ENCODE measurements around the gene GPC3. TPM values are rescaled to one million over a fixed set of nuclear protein-coding genes. Genes with fewer than 3 reads are reported as not detected.

Gene GPC3
- total and polyA plus RNA-seq, 2 donors (not counting 3 experiments of a cell fraction or from before 2014, with no cell fraction given), result not detected

- POLR2A ChIA-PET, result no interaction called here
- no peaks in the 10 kb centered on the region for H3K36me3 ChIP-seq (ENCODE audit: control insufficient read depth in 2 of 2, extremely low read depth in 1 of 2, insufficient read depth in 2 of 2, low read length in 2 of 2)
- no peak for FAIRE-seq
Measured at GRCh38 chrX:133511041-133511440, 474.4 kb downstream of the GPC3 start.

DNA sequence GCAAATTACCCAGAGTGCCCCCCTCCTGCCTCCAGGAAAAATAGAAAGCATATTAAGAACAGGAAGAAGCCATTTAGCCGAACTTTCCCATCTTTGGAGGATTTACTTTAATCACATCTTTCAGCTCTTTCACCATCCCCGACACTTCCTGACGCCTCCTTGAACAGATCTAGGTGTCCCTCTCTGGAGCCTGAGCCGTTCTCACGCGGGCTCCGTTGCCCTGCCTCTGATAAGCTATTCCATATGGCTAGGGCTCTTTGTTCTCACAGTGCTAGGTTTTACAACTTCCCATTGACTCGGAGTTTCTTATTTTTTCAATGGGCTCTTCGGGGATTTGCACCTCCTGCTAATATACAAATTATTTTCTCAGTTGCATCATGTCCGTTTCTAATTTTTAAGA is 488.0 kb downstream of the GPC3 start:
- Histone ChIP-seq H3K9me3 (replicated peaks; ENCODE audit: control insufficient read depth, insufficient read depth, low read length) (no peaks in the 10 kb centered on the region), H3K9ac (replicated peaks; ENCODE audit: extremely low read depth, insufficient read depth, low read length) (no peak overlapping the region), H3K79me2 (ENCODE audit: control insufficient read depth, insufficient read depth, low read length) (no peaks in the 10 kb centered on the region), H4K20me1 (replicated peaks; ENCODE audit: control insufficient read depth, extremely low read depth, insufficient read depth, low read length) (no peaks in the 10 kb centered on the region), H3K4me3 (replicated peaks in 1 of 3; ENCODE audit: insufficient read depth in 1 of 3, low read depth in 1 of 3, low read length in 3 of 3) (no peak overlapping the region), H3K36me3 (ENCODE audit: control insufficient read depth in 2 of 2, extremely low read depth in 1 of 2, insufficient read depth in 2 of 2, low read length in 2 of 2) (no peaks in the 10 kb centered on the region), H3K9me1 (replicated peaks; ENCODE audit: control insufficient read depth, extremely low read depth, insufficient read depth, low read length) (no peaks in the 10 kb centered on the region), H3K27me3 (ENCODE audit: control insufficient read depth in 2 of 2, insufficient read depth in 2 of 2, low read length in 2 of 2) (no peaks in the 10 kb centered on the region), H3K27ac (ENCODE audit: insufficient read depth, low read depth, low read length) (no peak overlapping the region), H2AFZ (ENCODE audit: low read depth, low read length) (no peak overlapping the region), H3K4me1 (ENCODE audit: control insufficient read depth, extremely low read depth, insufficient read depth, low read length) (no peaks in the 10 kb centered on the region), H3K4me2 (ENCODE audit: insufficient read depth, low read length) (no peak overlapping the region)
- ChIA-PET POLR2A (no interaction called here), CTCF (no interaction called here)
- dilution Hi-C loops (cut with MboI; ENCODE audit: extremely low pct_ligation_motif_present, low sequenced_read_pairs) (no loop called here), intact Hi-C loops (cut with micrococcal nuclease) (no loop called here)
- FAIRE-seq (no peak), DNase-seq (ENCODE audit: low read depth, low spot score) (no peak)
- TF ChIP-seq EZH2 (IDR thresholded peaks at IDR 0.05; ENCODE audit: borderline replicate concordance, low read depth, low read length, severe bottlenecking) (no peak), POLR2A (IDR thresholded peaks at IDR 0.05; ENCODE audit: low read depth, low read length) (no peak), JUN (IDR thresholded peaks at IDR 0.05; ENCODE audit: borderline replicate concordance, insufficient read depth, insufficient read length, low read depth) (no peak), CTCF (IDR thresholded peaks at IDR 0.05; ENCODE audit: extremely low read depth in 1 of 2, insufficient read depth in 1 of 2, low read depth in 1 of 2, low read length in 2 of 2) (no peak), POLR2AphosphoS5 (IDR thresholded peaks at IDR 0.05; ENCODE audit: insufficient read depth, low read depth, low read length) (no peak), GATA2 (IDR thresholded peaks at IDR 0.05; ENCODE audit: insufficient read depth, insufficient read length, low read depth, low read length) (no peak), MYC (IDR thresholded peaks at IDR 0.05; ENCODE audit: low read depth, low read length) (no peak), FOS (IDR thresholded peaks at IDR 0.05; ENCODE audit: borderline replicate concordance, insufficient read depth, low read length) (no peak)
- TF ChIP-seq, protein P1, sequence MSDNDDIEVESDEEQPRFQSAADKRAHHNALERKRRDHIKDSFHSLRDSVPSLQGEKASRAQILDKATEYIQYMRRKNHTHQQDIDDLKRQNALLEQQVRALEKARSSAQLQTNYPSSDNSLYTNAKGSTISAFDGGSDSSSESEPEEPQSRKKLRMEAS (IDR thresholded peaks at IDR 0.05; ENCODE audit: insufficient read depth, insufficient read length), result no peak
- no TSS peak for BruUV-seq (replicated peaks)

More at GRCh38 chrX:133511041-133511440, 474.4 kb downstream of the GPC3 start:
- no peak overlapping the region for H3K4me2 ChIP-seq (ENCODE audit: insufficient read depth, low read length)
- no peaks in the 10 kb centered on the region for H3K27me3 ChIP-seq (ENCODE audit: control insufficient read depth in 2 of 2, insufficient read depth in 2 of 2, low read length in 2 of 2)
- H3K27ac ChIP-seq (ENCODE audit: insufficient read depth, low read depth, low read length), result no peak overlapping the region
- intact Hi-C loops (cut with micrococcal nuclease) (no loop called here), dilution Hi-C loops (cut with MboI; ENCODE audit: extremely low pct_ligation_motif_present, low sequenced_read_pairs) (no loop called here)
- no peak overlapping the region for H3K4me3 ChIP-seq (replicated peaks in 1 of 3; ENCODE audit: insufficient read depth in 1 of 3, low read depth in 1 of 3, low read length in 3 of 3)
- H3K79me2 ChIP-seq (ENCODE audit: control insufficient read depth, insufficient read depth, low read length), result no peaks in the 10 kb centered on the region
- no peak overlapping the region for H2AFZ ChIP-seq (ENCODE audit: low read depth, low read length)
- no peak for DNase-seq (ENCODE audit: low read depth, low spot score)
- no peak overlapping the region for H3K9ac ChIP-seq (replicated peaks; ENCODE audit: extremely low read depth, insufficient read depth, low read length)
- no peak for TF ChIP-seq EZH2 (IDR thresholded peaks at IDR 0.05; ENCODE audit: borderline replicate concordance, low read depth, low read length, severe bottlenecking)
- no peak for TF ChIP-seq CTCF (IDR thresholded peaks at IDR 0.05; ENCODE audit: extremely low read depth in 1 of 2, insufficient read depth in 1 of 2, low read depth in 1 of 2, low read length in 2 of 2)
- no peak for TF ChIP-seq POLR2A (IDR thresholded peaks at IDR 0.05; ENCODE audit: low read depth, low read length)
- TF ChIP-seq MYC (IDR thresholded peaks at IDR 0.05; ENCODE audit: low read depth, low read length), result no peak
- TF ChIP-seq GATA2 (IDR thresholded peaks at IDR 0.05; ENCODE audit: insufficient read depth, insufficient read length, low read depth, low read length), result no peak
- no peaks in the 10 kb centered on the region for H3K4me1 ChIP-seq (ENCODE audit: control insufficient read depth, extremely low read depth, insufficient read depth, low read length)
- no TSS peak for BruUV-seq (replicated peaks)
- CTCF ChIA-PET, result no interaction called here
- H3K9me3 ChIP-seq (replicated peaks; ENCODE audit: control insufficient read depth, insufficient read depth, low read length), result no peaks in the 10 kb centered on the region
- no peaks in the 10 kb centered on the region for H3K9me1 ChIP-seq (replicated peaks; ENCODE audit: control insufficient read depth, extremely low read depth, insufficient read depth, low read length)
- H4K20me1 ChIP-seq (replicated peaks; ENCODE audit: control insufficient read depth, extremely low read depth, insufficient read depth, low read length), result no peaks in the 10 kb centered on the region
